GM18505 (cell line): ENCODE data around the gene KIAA0513.

Experiments used
- ATAC-seq: cut with Tn5 transposase; IDR thresholded peaks from one replicate; pipeline ENCODE4 v1.9.1; 2021; ENCODE audit not compliant: unreplicated experiment
- POLR2A ChIP-seq: IDR thresholded peaks from 4 replicates; pipeline ENCODE4 v1.6.1; 2011; ENCODE audit warnings: borderline replicate concordance; ENCODE audit not compliant: insufficient read depth, insufficient read length; ENCODE audit errors: extremely low read depth

KIAA0513 gene

GRCh38 chr16:84996365-84996764 is 31.2 kb upstream of the KIAA0513 start:
- no peak for TF ChIP-seq POLR2A
- no peak for ATAC-seq

DNA sequence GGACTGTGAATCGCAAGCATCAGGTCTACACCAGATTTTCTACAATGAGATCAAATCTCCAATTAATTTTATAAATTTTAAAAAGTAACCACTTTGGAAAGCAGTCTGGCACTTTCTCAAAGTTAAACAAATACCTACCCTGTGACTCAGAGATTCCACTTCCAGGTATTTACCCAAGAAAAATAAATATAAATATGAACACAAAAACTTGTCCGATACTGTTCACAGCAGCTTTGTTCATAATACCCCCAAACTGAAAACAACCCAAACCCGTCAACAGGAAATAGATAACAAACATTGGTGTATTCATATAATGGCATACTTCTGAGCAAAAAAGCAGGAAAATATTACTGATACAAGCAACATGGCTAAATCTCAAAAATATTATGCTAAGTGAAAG is 28.4 kb upstream of the KIAA0513 start:
- no peak for ATAC-seq
- no peak for TF ChIP-seq POLR2A

- ATAC-seq: no peak
- no peak for TF ChIP-seq POLR2A
Measured at GRCh38 chr16:84999857-85000480, 27.6 kb upstream of the KIAA0513 start.

- no peak for TF ChIP-seq POLR2A
- ATAC-seq: no peak
Measured at GRCh38 chr16:85002099-85002541, 25.5 kb upstream of the KIAA0513 start.

- ATAC-seq: no peak
- no peak for TF ChIP-seq POLR2A
Measured at GRCh38 chr16:85002608-85003007, 25.0 kb upstream of the KIAA0513 start.

DNA sequence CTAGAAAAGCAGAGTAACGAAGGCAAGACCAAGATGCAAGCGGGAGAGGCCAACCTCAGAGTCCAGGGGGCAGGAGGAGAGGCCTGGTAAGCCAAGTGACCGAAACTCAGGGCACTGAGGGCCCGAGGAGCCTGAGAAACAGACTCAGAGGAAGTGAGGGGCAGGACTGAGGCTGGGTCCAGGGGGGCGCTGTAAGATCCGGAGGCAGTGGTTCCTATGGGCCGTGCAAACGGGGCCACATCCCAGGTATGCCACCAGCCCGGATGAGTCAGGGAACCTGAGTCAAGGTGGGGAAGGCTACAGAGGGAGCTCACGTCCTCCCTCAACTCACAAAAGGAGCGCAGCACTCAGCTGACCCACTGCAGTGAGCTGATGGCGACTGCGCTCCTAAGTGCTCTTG is 24.5 kb upstream of the KIAA0513 start:
- TF ChIP-seq POLR2A: no peak
- no peak for ATAC-seq

DNA sequence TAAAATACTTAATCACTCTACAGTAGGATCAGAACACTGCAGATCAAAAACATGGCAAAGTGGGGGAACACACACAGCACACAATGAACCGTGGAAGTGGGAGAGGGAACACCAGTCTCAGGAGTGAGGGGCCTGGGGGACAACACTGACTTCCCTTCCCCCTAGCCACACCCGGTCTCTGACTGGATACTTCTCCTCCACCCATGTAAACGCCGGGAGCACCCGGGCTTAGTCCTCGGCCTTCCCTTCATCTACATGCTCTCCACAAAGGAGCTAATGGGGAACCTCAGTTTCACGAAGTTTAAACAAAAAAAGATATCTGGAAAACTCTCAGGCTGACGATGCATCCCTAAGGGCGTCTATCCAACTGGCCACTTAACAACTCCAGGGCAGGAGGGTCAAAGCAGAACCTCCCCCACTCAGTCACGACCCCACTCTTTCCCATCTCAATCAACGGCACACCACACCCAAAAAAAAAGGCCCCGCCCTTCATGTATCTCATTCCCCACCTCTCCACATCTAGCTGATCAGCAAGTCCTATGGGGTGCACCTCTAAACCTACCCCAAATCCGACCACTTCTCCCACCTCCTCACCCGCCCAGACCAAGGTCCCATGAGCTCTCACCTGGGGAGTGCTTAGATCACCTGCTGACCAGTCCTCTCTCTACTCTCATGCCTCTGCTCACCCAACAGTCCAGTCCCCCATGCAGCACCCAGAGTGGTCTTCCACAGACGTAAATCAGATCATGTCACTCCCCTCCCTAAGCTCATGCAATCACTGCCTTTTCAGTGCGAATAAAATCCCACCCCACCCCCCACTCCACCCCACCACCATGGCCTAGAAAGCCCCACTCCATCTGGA is 23.6 kb upstream of the KIAA0513 start:
- no peak for ATAC-seq
- TF ChIP-seq POLR2A: no peak

- ATAC-seq: no peak
- no peak for TF ChIP-seq POLR2A
Measured at GRCh38 chr16:85004587-85005205, 22.9 kb upstream of the KIAA0513 start.

DNA sequence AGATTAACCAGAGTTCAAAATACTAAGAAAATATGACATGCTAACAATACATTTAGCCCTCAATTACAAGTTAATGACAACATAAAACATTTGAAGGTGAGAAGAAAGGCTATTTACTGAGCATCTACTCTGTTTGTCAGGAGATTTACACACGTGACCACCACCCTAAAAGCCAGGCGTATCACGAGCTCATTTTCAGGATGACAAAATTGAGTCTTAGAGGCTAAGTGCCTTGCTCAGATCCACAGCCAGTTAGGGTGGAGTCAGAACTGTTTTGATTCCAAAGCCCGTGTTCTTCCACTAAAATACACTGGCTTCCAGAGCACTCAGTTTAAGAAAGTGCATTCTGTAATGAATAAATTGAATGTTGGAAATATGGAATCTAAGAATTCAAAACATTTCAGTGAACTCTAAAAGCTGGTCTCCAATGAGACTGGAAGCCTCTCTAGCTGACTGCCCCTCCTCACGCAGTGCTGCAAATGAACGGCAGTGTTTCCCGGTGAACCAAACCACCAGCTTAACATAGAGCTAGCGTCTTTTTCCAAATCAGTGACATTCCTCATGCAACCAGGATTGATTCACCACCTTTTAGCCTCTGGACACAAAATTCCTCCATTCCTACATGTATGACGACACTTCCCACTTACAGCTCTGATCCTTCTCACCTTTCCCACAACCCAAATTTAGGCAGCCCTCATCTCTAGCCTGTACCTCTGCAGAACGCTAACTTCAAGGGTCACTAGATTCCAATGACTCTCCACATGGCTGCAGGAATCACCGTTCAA is 22.1 kb upstream of the KIAA0513 start:
- no peak for ATAC-seq

DNA sequence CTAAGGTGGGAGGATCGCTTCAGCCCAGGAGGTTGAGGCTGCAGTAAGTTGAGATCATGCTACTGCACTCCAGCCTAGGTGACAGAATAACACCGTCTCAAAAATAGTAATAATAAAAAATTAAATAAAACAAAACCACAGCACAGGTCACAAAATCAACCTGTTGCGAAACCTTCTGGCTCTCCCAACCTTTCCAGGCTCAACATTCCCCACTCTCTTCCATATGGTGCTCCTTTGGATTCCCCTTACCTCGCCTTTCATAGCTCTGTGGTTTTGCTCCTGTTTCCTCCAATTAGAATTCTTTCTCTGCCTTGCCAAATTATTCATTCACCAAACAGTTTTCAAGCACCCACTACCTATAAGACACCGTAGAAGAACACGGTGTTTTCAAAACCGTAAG is 21.0 kb upstream of the KIAA0513 start:
- no peak for ATAC-seq

More for the DNA sequence above, 22.1 kb upstream of the KIAA0513 start:
- TF ChIP-seq POLR2A: no peak

GRCh38 chr16:85007496-85008214 is 19.9 kb upstream of the KIAA0513 start:
- ATAC-seq: no peak

More for the DNA sequence above, 21.0 kb upstream of the KIAA0513 start:
- no peak for TF ChIP-seq POLR2A

GRCh38 chr16:85008271-85008670 is 19.3 kb upstream of the KIAA0513 start:
- TF ChIP-seq POLR2A: no peak
- ATAC-seq: no peak

More at GRCh38 chr16:85007496-85008214, 19.9 kb upstream of the KIAA0513 start:
- TF ChIP-seq POLR2A: no peak
